ENCODE measurements around the gene UGCG. TPM values are rescaled to one million over a fixed set of nuclear protein-coding genes. Genes with fewer than 3 reads are reported as not detected.

The UGCG gene
- total and polyA plus RNA-seq, 8 donors: 13.7 to 182 (median 19.7) TPM

- no peak for DNase-seq
- Histone ChIP-seq H3K4me3 (no peak overlapping the region), H3K4me1 (no peaks in the 10 kb centered on the region), H3K27me3 (no peaks in the 10 kb centered on the region), H3K9me3 (no peaks in the 10 kb centered on the region), H3K27ac (no peak overlapping the region), H3K36me3 (no peaks in the 10 kb centered on the region)
- WGBS, 5 donors: 85 to 92% (median 91%) methylated on average over 3 of the region's 3 CpGs
- intact Hi-C loops (cut with DNase I; ENCODE audit: low total_unique reads): no loop called here
- TF ChIP-seq, protein P1, sequence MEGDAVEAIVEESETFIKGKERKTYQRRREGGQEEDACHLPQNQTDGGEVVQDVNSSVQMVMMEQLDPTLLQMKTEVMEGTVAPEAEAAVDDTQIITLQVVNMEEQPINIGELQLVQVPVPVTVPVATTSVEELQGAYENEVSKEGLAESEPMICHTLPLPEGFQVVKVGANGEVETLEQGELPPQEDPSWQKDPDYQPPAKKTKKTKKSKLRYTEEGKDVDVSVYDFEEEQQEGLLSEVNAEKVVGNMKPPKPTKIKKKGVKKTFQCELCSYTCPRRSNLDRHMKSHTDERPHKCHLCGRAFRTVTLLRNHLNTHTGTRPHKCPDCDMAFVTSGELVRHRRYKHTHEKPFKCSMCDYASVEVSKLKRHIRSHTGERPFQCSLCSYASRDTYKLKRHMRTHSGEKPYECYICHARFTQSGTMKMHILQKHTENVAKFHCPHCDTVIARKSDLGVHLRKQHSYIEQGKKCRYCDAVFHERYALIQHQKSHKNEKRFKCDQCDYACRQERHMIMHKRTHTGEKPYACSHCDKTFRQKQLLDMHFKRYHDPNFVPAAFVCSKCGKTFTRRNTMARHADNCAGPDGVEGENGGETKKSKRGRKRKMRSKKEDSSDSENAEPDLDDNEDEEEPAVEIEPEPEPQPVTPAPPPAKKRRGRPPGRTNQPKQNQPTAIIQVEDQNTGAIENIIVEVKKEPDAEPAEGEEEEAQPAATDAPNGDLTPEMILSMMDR (IDR thresholded peaks at IDR 0.05): no peak
- TF ChIP-seq POLR2A (IDR thresholded peaks at IDR 0.05): no peak
- TF ChIP-seq EP300 (IDR thresholded peaks at IDR 0.05): no peak
- no peak for TF ChIP-seq POLR2AphosphoS5 (IDR thresholded peaks at IDR 0.05)
Observed at GRCh38 chr9:111863636-111864035, 33.0 kb upstream of the UGCG start.

DNA sequence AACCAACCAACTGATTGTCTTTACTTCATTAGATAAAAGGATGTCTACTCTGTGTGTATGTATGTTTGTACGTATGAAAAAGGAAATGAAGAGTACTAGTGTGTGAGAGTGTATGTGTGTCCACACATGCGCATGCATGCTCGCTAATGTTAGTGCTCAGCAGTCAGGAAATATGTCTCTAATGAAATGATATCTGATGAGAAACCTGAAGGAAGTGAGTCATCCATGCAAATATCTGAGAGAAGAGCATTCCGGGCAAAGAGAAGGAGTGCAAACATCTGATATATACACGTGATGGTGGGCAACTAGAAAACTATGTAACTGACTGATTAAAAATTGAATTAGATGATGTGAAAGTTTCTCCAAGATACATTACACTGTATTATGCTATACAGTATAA lies 29.6 kb upstream of the UGCG start:
- H3K4me1 ChIP-seq: peaks cover 0 to 7% (median 3%) of the 10 kb centered on the region in 4 donors
- intact Hi-C loops (cut with DNase I; ENCODE audit: low total_unique reads): no loop called here
- DNase-seq: no peak
- no peak overlapping the region for H3K4me3 ChIP-seq
- no peaks in the 10 kb centered on the region for H3K27me3 ChIP-seq
- H3K9me3 ChIP-seq: no peaks in the 10 kb centered on the region
- TF ChIP-seq POLR2AphosphoS5 (IDR thresholded peaks at IDR 0.05) (no peak), POLR2A (IDR thresholded peaks at IDR 0.05) (no peak), EP300 (IDR thresholded peaks at IDR 0.05) (no peak)
- TF ChIP-seq, protein P1 (IDR thresholded peaks at IDR 0.05): no peak
- no peaks in the 10 kb centered on the region for H3K36me3 ChIP-seq
- no peak overlapping the region for H3K27ac ChIP-seq
- 62 to 70% (median 64%) methylated on average over 5 of the region's 5 CpGs for whole genome bisulfite sequencing, 5 donors

GRCh38 chr9:111868475-111868874 lies 28.1 kb upstream of the UGCG start:
- no peak overlapping the region for H3K4me3 ChIP-seq
- H3K36me3 ChIP-seq: no peaks in the 10 kb centered on the region
- no peak for DNase-seq
- intact Hi-C loops (cut with DNase I; ENCODE audit: low total_unique reads): no loop called here
- no peak overlapping the region for H3K27ac ChIP-seq
- 78 to 90% (median 86%) methylated on average over 6 of the region's 6 CpGs for WGBS, 5 donors
- H3K9me3 ChIP-seq: no peaks in the 10 kb centered on the region
- no peaks in the 10 kb centered on the region for H3K27me3 ChIP-seq
- peaks cover 0 to 15% (median 6%) of the 10 kb centered on the region in 4 donors for H3K4me1 ChIP-seq
- TF ChIP-seq, protein P1 (IDR thresholded peaks at IDR 0.05): no peak
- no peak for TF ChIP-seq EP300 (IDR thresholded peaks at IDR 0.05)
- TF ChIP-seq POLR2AphosphoS5 (IDR thresholded peaks at IDR 0.05): no peak
- no peak for TF ChIP-seq POLR2A (IDR thresholded peaks at IDR 0.05)

DNA sequence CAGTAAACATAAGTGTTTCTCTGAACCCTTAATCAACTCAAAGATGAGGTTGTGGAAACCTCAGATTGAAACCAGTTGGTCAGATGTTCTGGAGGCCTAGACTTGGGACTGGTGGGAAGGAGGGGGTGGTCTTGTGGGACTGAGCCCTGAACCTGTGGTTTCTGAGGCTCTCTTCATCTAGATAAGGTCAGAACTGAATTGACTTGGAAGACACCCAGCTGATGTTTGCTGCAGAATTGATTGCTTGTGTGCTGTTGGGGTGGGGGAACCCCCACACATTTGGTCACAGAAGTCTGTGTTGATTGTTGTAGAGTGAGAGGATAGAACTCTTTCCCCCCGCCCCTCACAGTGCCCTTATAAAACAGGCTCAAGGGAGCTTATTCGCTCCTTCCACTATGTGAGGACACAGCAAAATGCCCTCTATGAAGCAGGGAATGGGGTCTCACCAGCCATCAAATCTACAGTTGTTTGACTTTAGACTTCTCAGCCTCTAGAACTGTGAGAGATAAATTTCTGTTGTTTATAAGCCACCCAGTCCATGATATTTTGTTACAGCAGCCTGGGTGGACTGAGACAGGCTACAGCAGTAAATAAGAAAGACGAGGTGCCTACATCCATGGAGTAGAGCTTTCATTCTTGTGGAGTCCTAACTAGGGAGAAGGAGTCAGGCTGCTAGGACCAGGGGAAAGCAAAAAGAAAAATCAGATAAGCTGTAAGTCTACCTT lies 25.7 kb upstream of the UGCG start:
- intact Hi-C loops (cut with DNase I; ENCODE audit: low total_unique reads): no loop called here
- TF ChIP-seq EP300 (IDR thresholded peaks at IDR 0.05) (no peak), POLR2AphosphoS5 (IDR thresholded peaks at IDR 0.05) (no peak), POLR2A (IDR thresholded peaks at IDR 0.05) (no peak)
- TF ChIP-seq, protein P1 (IDR thresholded peaks at IDR 0.05): no peak
- Histone ChIP-seq H3K36me3 (no peaks in the 10 kb centered on the region), H3K27me3 (no peaks in the 10 kb centered on the region), H3K27ac (peak overlapping the region in 3 of 5 donors; percentile 10 to 38 (median 22)), H3K4me1 (peaks cover 0 to 15% (median 6%) of the 10 kb centered on the region in 4 donors), H3K9me3 (no peaks in the 10 kb centered on the region), H3K4me3 (no peak overlapping the region)
- 71 to 86% (median 81%) methylated on average over 3 of the region's 3 CpGs for WGBS, 5 donors
- DNase-seq: no peak
